ENCODE measurements around the gene CAMSAP3.
"Not testable (repeated sequence)": the region's sequence is repeated elsewhere in the genome, so short reads cannot be mapped to it uniquely, and the experiment has no call there.

Gene CAMSAP3

DNA sequence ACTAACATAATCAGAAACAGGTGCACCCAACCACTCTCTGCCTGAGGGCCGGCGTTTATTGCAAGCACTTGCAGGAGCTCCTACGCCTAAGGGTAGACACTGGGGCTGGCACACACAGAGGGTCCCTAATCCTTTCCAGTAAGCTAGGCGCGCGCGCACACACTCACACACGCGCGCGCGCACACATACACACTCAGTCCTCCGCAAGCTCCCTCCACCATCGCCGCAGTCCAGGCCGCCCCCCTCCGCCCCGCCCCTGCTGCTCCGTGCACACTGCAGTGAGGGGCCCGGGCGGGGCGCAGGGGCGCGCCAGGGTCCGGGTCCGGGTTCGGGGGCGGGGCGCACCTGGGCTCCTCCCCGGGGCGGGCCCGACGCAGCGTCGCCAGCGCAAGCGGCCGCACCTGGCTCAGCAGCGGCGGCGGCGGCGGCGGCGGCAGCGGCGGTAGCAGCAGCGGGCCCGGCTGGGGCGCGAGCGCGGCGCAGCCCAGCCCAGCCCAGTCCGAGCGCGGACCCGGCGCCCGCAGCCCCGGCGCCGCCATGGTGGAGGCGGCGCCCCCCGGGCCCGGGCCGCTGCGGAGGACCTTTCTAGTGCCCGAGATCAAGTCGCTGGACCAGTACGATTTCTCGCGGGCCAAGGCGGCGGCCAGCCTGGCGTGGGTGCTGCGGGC is at the start of gene CAMSAP3:
CAMSAP3 (plus strand) TSS at position 398 of the 668 bp plus-strand sequence; CDS start at position 538, 140 bp downstream.
- DNase-seq = peak; percentile 7 to 48

DNA sequence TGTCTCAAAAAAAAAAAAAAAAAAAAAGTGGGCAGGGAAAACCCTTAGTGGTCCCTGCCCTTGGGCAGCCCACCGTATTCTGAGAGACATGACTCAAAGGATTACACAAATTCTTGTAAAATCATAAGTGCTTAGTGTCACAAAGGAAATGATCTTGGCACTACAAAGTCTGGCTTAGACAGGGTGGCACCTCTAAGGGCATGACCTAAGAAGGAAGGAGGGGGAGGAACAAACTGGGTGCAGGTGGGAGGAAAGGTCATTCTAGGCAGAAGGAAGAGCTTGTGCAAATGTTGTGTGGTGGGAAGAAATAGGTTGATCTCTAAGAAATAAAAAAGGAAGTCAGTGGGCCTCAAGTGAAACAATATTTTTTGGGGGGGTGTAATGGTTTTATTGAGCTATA is 49.8 kb upstream of the CAMSAP3 start:
- peak in 1 of 2 donors; percentile 25 for DNase-seq

- no peak for DNase-seq
Measured at GRCh38 chr19:7547159-7547558, 48.5 kb upstream of the CAMSAP3 start.

GRCh38 chr19:7549429-7550148 is 46.1 kb upstream of the CAMSAP3 start:
- DNase-seq = no peak

GRCh38 chr19:7550169-7550770 is 45.4 kb upstream of the CAMSAP3 start:
- DNase-seq = no peak

- peak; percentile 50 to 61 for DNase-seq
Measured at GRCh38 chr19:7550987-7551761, 44.5 kb upstream of the CAMSAP3 start.

DNA sequence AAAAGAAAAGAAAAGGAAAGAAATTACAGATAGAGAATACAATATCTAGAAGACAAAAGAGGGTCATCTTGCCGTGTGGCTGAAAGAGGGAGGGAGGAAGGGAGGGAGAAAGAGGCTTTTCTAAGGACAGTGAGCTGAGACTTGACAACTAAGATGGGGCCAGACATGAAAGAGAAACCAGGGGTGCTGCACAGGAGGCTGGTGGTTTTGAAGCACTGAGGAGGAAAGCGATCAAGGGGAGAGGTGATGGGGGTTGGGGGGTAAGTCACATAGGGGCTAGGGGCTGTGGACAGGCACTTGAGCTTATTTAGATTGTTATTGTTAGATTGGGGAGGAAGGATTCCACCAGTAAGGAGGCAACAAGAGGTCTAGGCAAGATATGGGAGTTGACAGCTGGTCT is 42.9 kb upstream of the CAMSAP3 start:
- DNase-seq = no peak

DNA sequence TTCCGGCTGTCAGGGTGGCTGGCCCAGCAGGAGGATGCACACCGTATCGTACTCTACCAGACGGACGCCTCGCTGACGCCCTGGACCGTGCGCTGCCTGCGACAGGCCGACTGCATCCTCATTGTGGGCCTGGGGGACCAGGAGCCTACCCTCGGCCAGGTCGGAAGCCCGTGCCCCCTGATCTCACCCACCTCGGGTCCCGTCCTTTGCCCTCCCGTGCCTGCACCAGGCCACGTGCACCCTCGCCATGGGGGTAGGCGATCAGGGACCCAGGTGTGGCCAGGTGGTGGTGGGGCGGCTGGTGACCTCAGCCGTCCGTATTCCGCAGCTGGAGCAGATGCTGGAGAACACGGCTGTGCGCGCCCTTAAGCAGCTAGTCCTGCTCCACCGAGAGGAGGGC is 41.1 kb upstream of the CAMSAP3 start:
- DNase-seq = no peak

DNA sequence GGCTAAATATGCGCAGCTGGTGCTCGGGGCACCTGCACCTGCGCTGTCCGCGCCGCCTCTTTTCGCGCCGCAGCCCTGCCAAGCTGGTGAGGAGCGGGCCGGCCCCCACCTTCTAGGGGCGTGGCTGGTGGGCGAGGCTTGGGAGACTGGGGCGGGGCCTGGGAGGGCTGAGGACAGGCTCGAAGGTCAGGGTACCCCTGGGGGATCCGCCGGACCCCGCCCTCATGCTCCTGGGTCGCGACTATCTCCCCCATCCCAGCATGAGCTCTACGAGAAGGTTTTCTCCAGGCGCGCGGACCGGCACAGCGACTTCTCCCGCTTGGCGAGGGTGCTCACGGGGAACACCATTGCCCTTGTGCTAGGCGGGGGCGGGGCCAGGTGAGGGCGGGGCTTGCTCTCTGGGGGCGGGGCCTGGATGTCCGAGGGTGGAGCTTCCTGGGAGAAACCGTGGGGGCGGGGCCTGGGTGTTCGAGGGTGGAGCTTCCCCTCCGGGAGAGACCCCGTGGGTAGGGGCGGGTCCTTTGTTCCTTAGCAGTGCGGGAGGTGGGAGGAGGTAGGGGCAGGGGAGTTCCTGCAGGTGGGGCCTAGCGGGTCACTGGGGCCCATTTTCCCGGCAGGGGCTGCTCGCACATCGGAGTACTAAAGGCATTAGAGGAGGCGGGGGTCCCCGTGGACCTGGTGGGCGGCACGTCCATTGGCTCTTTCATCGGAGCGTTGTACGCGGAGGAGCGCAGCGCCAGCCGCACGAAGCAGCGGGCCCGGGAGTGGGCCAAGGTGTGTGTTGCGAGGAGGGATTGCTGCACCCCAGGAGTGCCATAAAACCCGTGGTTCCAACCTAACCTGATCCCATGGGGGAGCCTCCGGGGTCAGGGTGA is 40.4 kb upstream of the CAMSAP3 start:
- DNase-seq = no peak

GRCh38 chr19:7556696-7557315 is 38.9 kb upstream of the CAMSAP3 start:
- DNase-seq = no peak

GRCh38 chr19:7558667-7559066 is 37.0 kb upstream of the CAMSAP3 start:
- DNase-seq = no peak

GRCh38 chr19:7559102-7559501 is 36.6 kb upstream of the CAMSAP3 start:
- DNase-seq = no peak

DNA sequence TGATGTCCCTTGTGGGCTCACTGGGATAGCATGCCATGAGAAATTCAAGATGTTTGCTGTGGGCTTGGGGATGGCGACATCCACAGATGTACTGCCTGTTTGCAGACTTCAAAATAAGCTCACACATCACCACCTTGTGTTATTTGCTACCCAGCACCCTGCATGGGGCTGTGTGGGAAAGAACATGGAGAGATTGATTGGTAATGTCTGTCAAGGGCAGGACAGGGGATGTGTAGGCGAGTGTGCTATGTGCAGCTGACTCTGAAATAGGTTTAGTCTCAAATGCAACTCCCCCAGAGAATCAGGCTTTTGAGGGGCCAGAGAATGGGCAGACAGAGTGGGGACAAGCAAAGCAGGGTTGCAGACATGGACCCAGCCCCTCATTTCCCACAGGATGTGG is 35.4 kb upstream of the CAMSAP3 start:
- no peak for DNase-seq

GRCh38 chr19:7561325-7561724 is 34.3 kb upstream of the CAMSAP3 start:
- DNase-seq = no peak

- no peak for DNase-seq
Measured at GRCh38 chr19:7562646-7563393, 32.8 kb upstream of the CAMSAP3 start.

- no peak for DNase-seq
Measured at GRCh38 chr19:7564866-7565265, 30.8 kb upstream of the CAMSAP3 start.

DNA sequence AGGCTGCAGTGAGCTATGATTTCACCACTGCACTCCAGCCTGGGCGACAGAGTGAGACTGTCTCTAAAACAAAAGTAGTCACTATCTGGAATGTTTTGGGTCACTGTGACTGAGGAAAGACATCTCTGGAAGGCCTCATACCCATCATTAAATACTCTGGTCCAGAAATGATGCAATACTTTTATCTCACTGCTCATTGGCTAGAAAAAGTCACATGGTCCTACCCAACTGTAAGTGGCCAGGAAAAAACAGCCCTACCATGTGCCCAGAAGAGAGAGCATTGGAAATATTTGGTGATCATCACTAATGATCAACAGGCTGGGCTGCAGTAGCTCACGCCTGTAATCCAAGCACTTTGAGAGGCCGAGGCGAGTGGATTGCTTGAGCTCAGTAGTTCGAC is 30.3 kb upstream of the CAMSAP3 start:
- no peak for DNase-seq

DNA sequence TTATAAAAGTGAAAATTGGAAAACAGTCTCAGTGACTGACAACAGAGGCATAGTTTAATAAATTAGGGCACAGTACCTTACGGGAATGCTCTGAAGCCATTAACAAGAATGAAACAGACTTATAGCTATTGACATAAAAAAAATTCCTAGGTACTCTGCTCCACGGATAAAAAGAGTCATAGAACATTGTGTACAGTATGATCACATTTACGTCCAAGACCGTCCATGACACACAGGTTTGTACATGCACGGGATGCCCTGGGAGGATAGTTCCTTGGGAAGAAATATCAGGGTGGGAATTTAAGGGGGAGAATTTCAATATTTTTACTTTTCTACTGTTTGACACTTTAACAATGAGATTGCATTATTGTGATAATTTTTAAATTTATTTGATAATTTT is 24.9 kb upstream of the CAMSAP3 start:
- DNase-seq = no peak

- peak; percentile 10 to 19 for DNase-seq
Measured at GRCh38 chr19:7575434-7576040, 20.1 kb upstream of the CAMSAP3 start.

DNA sequence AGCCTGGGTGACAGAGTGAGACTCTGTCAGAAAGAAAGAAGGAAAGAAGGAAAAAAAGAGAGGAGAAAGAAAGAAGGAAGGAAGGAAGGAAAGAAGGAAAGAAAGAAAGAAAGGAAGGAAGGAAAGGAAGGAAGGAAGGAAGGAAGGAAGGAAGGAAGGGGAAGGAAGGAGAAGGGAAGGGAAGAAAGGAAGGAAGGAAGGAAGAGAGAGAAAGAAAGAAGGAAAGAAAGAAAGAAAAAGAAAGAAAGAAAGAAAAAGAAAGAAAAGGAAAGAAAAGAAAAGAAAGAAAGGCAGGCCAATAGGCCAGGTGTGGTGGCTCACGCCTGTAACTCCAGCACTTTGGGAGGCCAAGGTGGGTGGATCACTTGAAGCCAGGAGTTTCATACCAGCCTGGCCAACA is 18.2 kb upstream of the CAMSAP3 start:
- DNase-seq = not testable (repeated sequence)

- DNase-seq = no peak
Measured at GRCh38 chr19:7578127-7578526, 17.5 kb upstream of the CAMSAP3 start.

Measured in CD4-positive, alpha-beta T cell treated with Interferon alpha-2 for 1 hour (primary cell).